Hippocampal formation (tissue), 2 donors: Measurements from ENCODE around the gene PTPRN2.

Experiments used
- DNase-seq, 2 donors: peaks; one replicate each; lab custom pipeline; 2025; lab: John Stamatoyannopoulos, UW

PTPRN2 gene

DNA sequence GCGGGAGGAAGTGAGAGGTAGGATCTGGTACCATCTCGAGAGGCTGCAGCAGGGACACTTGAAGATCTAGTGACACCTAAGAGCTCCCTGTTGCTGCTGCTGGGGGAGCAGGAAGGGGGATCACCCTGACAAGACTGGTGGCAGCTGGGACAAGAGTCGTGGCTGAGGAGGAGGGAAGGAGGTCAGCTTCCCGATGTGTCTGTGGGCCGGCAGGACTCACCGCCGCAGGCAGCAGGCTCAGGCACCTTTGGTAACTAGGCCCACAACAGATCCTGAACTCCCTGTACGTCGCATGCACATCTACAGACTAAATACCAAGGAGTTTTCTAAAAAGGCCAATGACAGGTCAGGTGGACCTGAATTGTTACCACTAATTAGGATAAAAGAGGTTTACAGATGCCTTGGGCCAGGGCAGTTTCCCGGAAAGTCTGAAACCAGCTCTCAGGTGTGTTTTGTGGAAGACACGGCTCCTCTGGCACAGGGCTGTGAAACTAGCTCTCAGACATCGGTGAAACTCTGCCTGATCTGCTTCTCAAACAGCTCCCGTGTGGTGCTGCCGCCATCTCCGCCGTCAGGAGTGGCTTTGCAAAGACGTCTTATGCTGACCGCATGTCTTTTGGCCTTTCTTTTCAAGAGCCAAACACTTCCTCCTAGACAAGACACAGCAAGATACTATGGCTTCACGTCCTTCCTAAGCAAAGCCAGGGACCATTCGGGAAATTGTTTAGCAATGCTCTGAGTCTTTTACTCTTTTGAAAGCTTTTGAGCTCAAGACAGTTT, 609.7 kb downstream of the PTPRN2 start:
- no peak for DNase-seq

DNA sequence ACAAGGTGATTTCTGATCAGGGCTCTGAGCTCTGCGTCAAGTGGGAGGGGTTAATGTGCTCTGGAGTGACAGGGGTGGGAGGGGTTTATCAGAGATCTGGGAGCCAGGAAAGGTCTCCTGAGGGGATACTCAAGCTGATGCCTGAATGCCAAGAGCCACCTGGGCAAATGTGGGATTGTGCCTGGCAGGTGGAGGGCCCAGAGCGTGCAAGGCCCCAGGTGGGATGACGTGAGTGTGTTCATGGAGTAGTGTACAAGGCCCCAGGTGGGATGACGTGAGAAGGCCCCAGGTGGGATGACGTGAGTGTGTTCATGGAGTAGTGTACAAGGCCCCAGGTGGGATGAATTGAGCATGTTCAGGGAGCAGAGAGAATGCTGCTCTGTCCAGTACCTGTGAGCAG, 610.3 kb downstream of the PTPRN2 start:
- no peak for DNase-seq

DNA sequence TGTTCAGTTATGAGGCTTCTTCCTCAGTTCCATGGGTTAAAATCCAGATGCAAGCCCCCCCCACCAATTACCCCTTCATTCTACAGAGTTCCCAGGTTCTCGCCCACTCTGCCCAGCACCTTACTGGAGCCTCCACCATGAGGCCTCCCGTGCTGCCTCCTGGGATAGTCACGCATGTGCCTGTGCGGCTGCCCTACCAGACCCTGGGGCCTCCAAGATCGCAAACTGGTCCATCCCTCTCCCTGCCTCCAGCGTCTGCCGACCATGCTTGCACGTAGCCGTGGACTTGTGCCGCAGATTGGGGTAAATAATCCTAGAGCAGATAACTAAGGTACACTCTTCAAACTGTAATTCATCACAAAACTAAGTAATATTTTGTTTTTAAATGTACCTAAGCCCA, 611.2 kb downstream of the PTPRN2 start:
- no peak for DNase-seq

DNA sequence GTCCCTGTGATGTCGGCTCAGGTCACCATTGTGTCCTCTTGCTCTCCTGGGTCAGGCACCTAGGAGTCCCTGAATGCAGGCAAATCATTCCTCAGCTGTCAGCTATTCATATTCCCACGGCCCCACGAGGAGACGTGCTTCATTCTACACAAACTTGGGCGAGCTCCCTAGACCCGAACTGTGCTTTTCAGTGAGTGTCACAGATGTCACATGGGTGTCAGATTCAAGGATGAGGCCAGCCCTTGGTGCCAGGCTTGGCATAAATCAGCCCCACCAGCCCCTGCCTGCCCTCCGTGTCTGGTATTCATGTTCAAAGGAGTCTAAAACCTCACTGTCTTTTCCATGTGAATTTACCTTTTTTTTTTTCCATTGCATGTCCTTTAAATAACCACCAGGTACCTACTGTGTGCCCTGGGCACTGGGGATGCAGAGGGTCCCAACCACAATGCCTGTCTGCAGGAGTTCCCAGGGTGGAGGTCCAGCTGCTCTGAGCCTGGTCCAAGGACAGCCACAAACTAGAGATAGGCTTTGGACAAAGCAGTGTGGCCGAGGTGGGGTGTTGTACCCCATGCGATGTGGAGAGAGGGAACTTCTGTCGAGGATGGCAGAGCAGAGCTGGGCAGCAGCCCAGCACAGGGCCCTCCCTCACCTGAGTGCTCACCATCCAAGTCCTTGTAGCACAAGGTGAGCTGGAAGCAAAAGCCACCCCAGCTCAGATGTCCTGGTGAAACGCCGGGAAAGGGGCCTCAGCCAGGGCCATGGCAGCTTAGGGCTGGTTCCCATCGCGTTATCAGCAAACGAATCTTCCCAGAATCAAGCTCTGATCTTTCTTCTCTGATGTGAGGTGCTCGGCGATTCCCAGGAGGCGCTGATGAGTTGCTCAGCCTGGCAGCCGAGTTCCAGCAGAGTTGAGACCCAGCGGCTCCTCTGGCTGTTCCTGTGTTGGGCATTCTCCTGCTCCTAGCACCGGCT, 611.9 kb downstream of the PTPRN2 start:
- DNase-seq = no peak

DNA sequence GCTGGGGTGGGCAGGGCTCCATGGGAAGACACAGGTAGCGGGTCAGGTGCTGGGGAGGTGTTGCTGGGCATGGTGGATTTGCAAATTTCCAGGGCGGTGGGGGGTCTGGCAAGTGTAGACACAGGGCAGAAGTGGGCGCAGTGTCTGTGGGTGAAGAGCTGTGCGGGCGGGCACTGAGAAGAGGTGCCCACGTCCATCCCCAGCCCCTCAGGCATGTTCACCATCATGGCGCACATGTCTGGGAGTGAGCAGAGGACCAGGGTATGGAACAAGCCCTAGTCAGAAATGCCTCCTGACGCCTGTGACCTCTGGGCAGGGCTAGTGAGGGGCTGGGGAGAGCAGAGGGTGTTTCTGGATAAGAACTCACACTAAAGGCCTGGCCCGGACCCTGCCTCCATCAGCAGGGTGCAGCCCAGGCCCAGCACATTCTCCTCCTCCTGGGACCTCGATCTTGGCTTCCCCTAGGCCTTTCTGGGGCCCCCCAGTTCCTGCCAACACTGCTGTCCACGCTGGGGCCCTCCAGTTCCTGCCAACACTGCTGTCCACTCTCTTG, 612.9 kb downstream of the PTPRN2 start:
- DNase-seq = no peak

DNA sequence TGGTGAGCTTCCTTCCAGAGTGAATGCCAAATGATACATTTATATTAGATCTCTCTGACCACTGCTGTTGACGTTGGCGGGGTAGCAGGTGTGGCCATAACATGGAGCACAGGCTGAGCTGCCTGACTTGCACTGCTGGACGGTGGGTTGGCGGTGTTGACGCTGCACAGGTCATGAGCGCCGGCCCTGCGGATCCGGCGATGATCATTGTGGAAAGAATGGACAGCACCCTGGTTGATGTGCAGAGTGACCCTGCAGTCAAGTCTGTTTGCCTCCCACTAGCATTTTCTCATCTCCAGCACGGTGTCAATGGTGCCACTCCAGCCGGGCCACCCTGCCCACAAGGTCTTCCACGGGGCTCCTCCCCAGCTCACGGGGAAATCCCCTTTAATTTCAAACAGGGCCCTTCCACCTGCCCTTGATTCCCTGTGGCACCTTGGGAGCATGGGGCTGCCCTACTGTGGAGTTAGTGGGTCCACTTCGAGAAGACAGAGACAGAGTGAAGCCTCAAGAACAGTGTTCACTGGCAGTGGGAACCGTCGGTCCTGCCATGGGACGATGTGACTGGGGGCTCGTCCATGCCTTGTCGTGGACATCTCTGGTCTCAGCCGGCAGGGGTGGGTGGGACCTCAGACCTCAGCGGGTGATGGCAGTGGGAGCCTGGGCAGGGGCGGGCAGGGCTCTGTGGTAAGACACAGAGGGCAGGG, 613.5 kb downstream of the PTPRN2 start:
- no peak for DNase-seq

DNA sequence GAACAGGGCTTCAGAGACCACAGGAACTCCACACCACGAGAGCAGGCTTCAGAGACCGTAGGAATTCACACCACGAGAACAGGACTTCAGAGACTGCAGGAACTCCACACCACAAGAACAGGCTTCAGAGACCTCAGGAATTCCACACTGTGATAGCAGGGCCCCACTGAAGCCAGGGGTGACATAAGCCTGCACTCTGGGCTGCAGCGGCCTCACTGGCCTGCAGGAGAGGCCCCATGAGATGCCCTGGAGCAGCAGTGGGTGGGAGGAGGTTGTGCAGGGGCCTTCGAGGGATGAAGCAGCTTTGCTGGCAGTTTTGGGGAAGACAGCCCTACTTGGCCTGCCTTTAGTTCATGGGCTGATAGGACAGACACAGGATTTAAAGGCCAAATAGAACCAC, 614.7 kb downstream of the PTPRN2 start:
- DNase-seq = no peak

DNA sequence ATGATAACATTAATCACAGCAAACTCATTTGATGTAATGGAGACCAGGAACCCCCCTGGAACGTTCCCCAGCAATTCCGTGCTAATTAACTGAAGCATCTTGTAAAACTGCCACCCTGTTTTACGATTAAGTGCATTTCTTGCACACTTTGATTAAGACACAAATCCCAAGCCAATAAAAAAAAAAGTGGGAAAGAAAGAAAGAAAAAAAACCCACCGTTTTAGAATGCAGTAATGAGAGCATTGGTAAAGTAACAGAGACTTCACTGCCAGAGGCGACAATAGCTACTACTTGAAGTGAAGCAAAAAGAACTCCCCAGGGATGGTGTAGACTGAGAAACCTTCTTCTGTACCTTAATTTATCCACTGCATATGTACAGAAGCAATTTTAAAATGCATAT, 616.1 kb downstream of the PTPRN2 start:
- DNase-seq = no peak

DNA sequence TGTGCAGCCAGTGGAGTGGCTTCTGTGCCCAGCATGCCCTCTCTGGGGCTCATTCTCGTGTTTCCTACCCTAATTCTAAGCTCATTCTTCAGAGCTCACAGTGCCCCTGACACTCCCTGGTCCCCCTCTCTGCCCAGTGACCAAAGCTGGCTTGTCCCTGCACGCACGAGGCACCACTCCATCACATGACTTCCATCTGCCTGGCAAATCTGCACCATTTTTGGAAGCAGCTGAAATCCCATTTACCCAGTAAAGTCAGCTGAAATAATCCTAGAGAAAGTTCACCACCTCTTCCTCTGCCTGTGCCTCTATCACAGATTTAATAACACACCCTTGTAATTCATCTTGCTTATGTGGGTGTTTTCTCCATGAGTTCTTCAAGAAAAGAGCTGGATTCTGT, 616.9 kb downstream of the PTPRN2 start:
- no peak for DNase-seq

DNA sequence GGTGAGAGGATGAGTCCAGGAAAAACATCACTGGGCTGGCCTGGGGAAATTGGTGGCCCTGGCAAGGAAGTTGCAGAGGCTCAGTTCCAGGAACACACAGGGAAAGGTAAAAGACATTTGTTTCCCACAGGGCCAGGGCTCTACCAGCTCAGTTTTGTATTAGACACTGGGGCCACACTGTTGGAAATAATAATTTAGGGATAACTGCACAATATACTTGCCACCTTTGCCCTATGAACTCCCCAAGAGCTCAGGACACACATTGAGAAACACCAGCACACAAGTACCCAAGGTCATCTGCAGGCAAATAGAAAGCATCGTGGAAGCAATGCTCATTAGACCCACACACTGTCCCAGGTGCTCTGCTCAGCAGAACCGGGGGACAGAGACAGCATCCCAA, 617.6 kb downstream of the PTPRN2 start:
- DNase-seq = no peak

DNA sequence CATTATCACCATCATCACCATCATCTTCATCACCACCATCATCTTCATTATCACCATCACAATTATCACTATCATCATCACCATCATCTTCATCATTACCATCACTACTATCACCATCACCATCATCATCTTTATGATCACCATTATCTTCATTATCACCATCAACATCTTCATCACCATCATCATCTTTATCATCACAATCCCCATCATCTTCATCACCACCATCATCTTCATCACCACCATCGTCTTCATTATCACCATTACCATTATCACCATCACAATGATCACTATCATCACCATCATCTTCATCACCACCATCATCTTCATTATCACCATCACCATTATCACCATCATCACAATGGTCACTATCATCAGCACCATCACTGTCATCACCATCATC, 621.1 kb downstream of the PTPRN2 start:
- no peak for DNase-seq

DNA sequence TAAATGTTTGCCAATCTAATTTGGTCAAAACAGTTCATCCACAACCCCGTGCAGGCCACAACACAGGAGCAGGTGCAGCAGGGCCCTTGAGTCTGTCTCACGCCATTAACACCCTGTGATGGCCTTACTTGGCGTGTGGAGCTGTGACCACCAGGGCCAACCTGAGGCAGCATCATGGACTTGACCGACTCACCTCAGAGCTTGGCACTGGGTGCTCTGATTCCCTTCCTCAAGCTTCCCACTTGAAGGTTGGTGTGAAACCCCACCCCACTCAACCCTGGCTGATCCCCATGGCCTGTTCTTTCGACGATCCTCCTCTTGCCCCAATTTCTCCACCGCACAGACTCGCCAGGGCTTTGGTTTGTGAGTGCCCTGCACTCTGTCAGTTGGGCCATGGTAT, 623.1 kb downstream of the PTPRN2 start:
- no peak for DNase-seq

DNA sequence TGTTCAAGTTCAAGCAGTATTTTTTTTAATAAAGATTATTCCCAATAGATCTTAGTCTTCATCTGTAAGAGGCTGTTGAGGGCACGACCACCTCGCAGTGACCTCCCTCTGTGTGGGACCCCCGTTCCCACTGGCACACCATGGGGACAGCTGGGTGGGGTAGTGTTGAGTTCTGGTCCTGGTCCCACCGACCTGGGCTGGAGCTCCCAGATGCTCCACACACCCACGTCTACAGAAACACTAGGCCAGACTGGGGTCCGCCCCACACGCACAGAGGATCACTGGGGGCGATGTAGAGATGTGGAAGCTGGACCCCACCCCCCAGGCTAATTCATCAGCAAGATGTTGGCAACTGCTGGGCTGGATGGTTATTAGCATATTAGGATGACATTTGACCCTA, 623.6 kb downstream of the PTPRN2 start:
- no peak for DNase-seq

DNA sequence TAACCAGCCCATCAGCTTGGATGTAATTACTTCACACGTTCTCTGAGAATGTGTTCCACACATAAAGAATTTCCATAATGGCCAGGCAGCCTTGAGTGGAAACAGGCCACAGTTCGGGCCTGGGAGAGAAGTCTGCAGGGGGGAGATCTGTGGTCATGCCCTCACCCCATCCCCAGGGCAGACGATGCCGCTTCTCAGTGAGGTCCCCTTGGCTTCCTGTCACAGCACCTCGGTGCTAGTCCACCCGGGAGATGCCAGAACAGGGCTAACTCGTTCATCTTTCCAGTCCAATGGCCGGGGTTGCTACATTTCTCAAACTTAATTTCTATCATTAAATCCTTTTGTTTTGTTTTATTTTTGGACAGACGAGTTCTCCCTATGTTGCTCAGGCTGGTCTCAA, 624.1 kb downstream of the PTPRN2 start:
- DNase-seq = no peak

DNA sequence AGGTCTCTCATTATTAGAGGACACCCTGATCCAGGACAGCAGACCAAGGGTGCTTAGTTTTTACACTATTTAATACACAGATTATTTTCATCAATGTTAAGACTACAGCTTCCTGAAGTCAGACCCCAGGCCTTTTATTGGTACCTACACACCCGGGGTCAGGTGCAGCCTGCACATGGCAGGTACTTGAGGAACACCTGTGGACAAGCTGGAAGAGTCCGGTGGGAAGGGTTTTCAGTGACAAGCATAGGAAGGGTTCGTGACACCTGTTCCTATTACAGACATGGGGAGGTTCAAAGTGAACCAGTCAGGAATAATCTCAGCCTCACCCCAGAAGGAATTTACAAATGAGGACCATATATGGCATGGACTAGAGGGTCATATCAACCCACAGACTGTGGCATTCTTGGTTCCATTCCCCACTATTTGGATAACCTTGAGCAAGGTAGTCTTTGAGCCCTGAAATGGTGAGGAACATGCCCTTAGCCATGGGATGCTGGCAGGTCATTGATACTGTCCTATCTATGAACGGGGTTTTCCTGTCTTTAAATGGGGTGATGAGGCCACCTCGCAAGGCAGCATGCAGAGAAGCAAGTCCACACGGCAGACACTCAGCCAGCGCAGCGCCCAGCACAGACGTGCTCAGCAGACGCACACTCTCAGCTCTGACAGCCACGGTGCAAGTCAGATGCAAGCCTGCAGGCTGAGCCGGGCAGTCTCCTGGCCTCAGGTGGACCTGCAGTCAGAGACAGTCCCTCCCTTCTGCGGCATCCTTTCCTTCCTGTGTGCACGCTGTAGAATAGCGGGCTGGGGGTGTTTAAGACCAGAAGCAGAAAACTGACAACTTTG, 624.9 kb downstream of the PTPRN2 start:
- no peak for DNase-seq

DNA sequence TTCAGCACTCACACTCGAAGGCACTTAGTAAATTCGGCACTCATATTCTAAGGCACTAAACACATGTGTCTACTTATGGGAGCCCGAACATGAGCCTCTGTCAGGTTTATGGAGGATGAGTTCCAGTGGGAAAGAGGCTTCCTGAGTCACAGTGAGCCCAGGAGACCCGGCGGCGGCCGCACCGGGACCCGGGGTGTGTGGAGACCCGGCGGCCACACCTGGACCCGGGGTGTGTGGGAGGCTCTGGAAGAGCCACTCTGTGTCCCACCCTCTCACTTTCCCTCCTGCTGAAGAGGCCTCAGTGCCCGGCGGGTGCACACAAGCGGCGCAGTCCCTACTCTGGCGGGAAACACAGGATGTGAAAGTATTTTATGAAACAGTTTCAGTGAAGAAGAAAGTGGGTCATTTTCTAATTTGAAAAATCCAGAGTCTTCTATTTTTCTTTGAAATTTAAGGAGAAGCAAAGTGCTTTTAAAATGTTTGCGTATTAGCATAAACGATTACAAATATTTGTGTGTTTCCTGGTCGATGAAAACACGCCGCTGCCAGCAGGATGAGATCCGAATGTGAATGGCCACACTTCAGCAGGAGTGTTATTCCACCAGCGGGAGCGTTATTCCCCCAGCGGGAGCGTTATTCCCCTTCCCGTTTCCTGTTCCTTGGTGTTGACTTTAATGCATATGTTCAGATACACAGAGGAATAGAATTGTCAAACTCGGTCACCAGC, 625.7 kb downstream of the PTPRN2 start:
- DNase-seq = no peak

DNA sequence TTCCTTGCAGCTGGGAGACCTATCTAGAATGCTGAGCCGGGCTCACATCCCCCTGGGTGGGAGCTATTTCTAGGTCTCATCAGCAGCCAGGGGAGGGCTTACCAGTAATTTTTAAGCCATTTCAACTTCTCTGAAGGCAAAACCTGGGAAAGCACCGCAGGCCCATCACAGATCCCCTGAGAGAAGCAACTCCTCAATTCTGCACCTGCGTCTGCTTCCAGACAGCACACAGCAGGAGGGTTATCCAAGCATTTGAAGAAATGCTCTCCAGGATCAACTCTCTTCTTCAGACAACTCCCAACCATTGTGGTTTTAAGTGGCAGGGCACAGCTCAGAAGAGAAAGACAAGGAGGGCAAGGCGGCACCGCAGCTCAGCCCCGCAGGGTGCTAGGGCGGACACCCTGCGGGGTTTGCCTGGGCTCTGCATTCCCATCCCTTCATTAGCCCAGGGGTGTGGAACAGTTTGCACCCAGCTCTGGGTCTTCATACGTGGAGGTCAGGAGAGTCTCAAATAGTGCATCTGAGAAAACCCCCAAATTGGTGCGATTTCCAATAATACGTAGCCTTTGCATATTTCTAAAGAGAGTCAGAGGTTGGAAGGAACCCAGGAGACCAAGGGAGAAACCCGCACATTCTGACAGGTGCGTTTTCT, 632.1 kb downstream of the PTPRN2 start:
- no peak for DNase-seq

DNA sequence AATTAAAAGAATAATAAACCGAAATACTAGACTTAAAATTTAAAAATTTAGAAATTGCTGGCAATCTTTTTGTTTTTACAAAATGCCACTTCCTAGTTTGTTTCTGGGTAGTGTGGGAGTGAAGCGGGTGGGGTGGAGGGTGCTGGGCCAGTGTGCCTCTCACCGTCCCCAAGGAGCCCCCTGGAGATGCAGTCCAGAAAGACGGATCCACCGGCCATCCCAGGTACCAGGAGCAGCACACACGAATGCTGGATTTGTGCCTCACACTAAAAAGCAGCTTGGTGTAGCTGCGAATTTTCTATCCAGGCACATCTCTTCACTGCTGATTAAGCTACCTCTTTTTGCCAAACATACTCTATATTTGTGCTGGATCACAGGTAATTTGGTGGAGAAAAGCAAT, 632.7 kb downstream of the PTPRN2 start:
- no peak for DNase-seq

DNA sequence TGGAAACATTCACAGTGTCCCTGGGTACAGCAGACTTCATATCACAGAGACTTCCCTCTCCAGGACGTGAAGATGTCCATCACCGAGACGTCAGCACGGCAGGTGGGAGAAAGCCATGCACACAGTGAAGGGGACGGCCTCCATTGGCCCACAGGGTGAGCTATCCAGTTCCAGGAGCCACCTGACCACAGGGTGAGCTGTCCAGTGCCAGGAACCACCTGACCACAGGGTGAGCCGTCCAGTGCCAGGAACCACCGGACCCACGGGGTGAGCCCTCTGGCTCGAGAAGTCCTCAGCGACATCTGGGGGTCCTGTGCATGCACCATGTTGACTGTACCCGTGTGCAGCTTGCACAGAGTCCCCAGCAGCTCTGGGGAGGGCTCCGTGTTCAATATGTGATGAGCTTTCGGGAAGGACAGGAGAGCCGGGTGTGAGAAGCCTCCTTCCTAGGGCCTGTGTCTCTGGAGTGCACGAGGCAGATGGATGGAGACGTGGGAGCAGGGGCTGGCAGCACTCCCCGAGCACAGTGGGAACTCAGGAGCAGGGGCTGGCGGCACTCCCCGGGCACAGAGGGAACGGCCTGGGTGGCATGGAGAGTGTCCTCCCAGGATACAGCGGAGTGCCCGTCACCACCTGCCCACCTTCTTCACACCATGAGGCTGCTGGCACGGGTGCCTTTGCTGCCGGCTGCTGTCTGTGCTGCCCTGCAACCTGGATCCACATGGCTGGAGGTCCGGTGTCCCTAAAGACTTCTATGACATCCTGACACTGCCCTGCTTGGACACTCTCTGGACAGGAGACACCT, 634.6 kb downstream of the PTPRN2 start:
- DNase-seq = no peak
